Retinal pigment epithelial cell (primary cell): ENCODE data around the gene PLCB1.

Experiments
- DNase-seq: peaks from one replicate; pipeline ENCODE4 v3.0.0-alpha.2; 2010; ENCODE audit warnings: low read depth
- H3K4me3 ChIP-seq: 2 replicates; pipeline ENCODE4 v1.5.1; 2011; ENCODE audit warnings: mild to moderate bottlenecking, low read length, control low read depth, moderate library complexity
- TF ChIP-seq, protein P1 (sequence below): conservative IDR thresholded peaks from 2 replicates; pipeline ENCODE4 v1.5.1; 2011; ENCODE audit warnings: low read depth, low read length, control low read depth, inconsistent platforms

The PLCB1 gene

GRCh38 chr20:8667306-8667705, 535.2 kb downstream of the PLCB1 start:
- TF ChIP-seq, protein P1, sequence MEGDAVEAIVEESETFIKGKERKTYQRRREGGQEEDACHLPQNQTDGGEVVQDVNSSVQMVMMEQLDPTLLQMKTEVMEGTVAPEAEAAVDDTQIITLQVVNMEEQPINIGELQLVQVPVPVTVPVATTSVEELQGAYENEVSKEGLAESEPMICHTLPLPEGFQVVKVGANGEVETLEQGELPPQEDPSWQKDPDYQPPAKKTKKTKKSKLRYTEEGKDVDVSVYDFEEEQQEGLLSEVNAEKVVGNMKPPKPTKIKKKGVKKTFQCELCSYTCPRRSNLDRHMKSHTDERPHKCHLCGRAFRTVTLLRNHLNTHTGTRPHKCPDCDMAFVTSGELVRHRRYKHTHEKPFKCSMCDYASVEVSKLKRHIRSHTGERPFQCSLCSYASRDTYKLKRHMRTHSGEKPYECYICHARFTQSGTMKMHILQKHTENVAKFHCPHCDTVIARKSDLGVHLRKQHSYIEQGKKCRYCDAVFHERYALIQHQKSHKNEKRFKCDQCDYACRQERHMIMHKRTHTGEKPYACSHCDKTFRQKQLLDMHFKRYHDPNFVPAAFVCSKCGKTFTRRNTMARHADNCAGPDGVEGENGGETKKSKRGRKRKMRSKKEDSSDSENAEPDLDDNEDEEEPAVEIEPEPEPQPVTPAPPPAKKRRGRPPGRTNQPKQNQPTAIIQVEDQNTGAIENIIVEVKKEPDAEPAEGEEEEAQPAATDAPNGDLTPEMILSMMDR: no peak
- H3K4me3 ChIP-seq: no peak overlapping the region
- DNase-seq: no peak

GRCh38 chr20:8670207-8670892, 538.3 kb downstream of the PLCB1 start:
- TF ChIP-seq, protein P1: no peak
- no peak overlapping the region for H3K4me3 ChIP-seq
- no peak for DNase-seq

DNA sequence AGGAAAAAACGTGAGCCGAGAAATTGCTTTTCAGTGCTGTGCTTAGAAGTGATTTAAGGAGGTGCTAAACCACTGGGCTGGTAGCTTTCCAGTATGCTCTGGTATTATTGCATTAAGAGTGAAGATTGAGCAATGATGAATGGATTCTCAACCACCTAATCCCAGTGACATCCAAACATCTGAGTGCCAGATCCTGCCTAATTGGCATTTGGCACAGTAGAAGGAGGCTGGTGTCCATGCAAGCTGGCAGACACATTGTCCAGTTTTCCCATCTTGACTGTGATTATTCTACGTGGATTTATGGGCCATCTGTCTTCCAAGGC, 538.8 kb downstream of the PLCB1 start:
- TF ChIP-seq, protein P1: no peak
- no peak overlapping the region for H3K4me3 ChIP-seq
- no peak for DNase-seq

DNA sequence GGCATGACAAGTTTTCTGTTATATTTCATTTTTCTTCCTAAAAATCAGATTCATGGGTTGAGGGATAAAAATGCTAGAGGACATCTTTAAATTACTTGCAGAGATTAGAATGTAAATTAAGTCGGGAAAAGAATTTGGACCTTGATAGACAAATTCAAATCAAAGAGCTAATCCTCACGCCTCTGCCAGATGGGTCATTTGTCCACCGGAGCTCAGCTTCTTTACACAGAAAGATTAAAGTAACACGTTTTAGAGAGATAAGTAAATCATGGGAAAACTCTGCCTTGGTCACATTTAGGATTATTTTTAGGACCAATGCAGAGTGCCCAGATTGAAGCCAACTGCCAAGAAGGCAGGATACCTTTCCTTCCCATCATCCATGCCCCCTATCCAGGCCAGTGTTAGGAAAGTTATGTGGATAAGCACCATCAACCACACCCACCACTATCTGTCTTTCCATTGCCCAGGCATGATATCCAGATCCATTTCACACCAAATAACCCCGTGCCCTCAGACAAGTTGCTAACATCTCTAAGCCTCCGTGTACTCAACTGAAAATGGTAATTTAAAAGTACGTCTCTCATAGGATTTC, 539.4 kb downstream of the PLCB1 start:
- TF ChIP-seq, protein P1: no peak
- no peak for DNase-seq
- no peak overlapping the region for H3K4me3 ChIP-seq

DNA sequence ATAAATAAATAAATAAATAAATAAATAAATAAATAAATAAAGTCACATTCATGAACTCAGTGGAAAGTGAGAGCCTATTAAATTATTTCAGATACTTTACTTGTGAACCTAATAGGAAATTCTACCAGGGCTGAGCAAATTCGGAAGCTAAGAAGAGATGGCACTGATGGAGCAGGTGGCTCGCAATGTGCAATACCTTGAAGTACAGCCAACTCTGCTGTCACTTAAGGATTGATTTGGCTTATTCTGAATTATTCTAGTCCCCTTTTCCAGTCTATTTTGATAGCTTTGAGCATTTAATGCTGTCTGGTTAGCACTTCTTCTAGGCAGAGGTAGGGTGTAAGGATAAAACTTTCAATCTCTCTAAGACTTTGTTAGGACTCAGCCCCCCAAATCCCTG, 541.0 kb downstream of the PLCB1 start:
- no peak for DNase-seq
- TF ChIP-seq, protein P1: no peak
- no peak overlapping the region for H3K4me3 ChIP-seq

GRCh38 chr20:8675896-8676295, 543.8 kb downstream of the PLCB1 start:
- no peak for DNase-seq
- TF ChIP-seq, protein P1: no peak
- H3K4me3 ChIP-seq: no peak overlapping the region

- no peak for DNase-seq
- TF ChIP-seq, protein P1: no peak
- no peak overlapping the region for H3K4me3 ChIP-seq
Measured at GRCh38 chr20:8678098-8678776, 546.2 kb downstream of the PLCB1 start.
